HG03342 (cell line): Measurements from ENCODE around the gene ARID1A.
A peak's percentile ranks its signal among the peaks of the same experiment; 100 is the strongest.

ENCODE experiments used
- ATAC-seq: cut with Tn5 transposase; IDR thresholded peaks from one replicate; pipeline ENCODE4 v1.9.1; 2021; ENCODE audit warnings: mild to moderate bottlenecking, moderate library complexity; ENCODE audit not compliant: unreplicated experiment

Gene ARID1A

GRCh38 chr1:26758358-26758757 lies 62.5 kb downstream of the ARID1A start:
- no peak for ATAC-seq

- ATAC-seq: no peak
Observed at GRCh38 chr1:26759531-26759930, 63.7 kb downstream of the ARID1A start.

DNA sequence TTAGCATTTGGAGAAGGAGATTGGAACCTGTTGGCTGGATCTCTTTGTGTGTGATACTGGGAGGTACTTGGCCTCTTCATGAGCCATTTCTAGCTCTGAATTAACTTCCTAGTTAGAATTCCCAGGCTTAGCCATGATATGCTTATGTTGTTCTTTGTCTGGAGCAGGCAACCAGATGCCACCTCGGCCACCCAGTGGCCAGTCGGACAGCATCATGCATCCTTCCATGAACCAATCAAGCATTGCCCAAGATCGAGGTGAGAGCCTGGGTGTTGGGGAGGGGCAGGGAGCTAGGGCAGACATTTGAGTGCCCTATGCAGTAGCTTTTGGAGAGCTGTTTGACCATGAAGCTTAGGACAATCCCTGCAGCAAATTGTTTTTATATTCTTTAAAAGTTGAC lies 65.4 kb downstream of the ARID1A start:
- no peak for ATAC-seq

DNA sequence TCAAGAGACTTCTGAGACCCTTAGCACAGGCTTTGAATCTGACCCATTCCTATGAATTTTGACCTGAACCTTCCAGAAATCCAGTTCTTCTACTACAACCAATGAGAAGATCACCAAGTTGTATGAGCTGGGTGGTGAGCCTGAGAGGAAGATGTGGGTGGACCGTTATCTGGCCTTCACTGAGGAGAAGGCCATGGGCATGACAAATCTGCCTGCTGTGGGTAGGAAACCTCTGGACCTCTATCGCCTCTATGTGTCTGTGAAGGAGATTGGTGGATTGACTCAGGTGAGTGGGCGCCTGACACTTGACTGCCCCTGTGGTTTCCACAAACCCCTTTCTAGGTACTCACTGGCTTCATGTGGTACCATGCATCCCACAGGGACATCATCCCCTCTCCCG lies 71.9 kb downstream of the ARID1A start:
- no peak for ATAC-seq

DNA sequence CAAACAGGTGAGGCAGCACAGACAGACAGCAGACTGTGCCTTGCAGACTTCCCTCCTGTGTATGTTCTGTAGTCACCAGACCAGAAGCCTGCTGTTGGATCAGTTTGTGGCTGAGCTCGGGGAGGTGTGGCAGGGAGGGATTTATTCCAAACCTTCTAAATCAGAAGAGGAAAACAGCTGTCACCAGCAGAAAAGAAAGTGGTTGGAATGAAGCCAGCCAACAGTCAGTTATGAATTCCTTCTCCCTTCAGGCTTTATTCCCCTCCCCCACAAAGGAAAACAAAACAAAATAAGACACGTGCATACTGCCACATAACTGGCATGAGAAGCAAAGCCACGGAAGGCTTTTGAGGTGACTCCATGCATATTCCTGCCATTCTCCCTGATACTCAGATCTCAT lies 72.9 kb downstream of the ARID1A start:
- ATAC-seq: no peak

- ATAC-seq: no peak
Observed at GRCh38 chr1:26771285-26771642, 75.4 kb downstream of the ARID1A start.

- ATAC-seq: no peak
Observed at GRCh38 chr1:26771643-26772321, 76.0 kb downstream of the ARID1A start.

- ATAC-seq: no peak
Observed at GRCh38 chr1:26772687-26773086, 76.9 kb downstream of the ARID1A start.

DNA sequence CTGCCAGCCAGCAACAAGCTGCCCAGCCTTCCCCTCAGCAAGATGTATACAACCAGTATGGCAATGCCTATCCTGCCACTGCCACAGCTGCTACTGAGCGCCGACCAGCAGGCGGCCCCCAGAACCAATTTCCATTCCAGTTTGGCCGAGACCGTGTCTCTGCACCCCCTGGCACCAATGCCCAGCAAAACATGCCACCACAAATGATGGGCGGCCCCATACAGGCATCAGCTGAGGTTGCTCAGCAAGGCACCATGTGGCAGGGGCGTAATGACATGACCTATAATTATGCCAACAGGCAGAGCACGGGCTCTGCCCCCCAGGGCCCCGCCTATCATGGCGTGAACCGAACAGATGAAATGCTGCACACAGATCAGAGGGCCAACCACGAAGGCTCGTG lies 78.6 kb downstream of the ARID1A start:
- no peak for ATAC-seq

GRCh38 chr1:26775666-26776065 lies 79.9 kb downstream of the ARID1A start:
- ATAC-seq: no peak

DNA sequence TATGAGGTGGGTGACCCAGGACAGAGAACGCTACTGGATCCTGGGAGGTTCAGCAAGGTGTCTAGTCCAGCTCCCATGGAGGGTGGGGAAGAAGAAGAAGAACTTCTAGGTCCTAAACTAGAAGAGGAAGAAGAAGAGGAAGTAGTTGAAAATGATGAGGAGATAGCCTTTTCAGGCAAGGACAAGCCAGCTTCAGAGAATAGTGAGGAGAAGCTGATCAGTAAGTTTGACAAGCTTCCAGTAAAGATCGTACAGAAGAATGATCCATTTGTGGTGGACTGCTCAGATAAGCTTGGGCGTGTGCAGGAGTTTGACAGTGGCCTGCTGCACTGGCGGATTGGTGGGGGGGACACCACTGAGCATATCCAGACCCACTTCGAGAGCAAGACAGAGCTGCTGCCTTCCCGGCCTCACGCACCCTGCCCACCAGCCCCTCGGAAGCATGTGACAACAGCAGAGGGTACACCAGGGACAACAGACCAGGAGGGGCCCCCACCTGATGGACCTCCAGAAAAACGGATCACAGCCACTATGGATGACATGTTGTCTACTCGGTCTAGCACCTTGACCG lies 83.4 kb downstream of the ARID1A start:
- ATAC-seq: no peak

DNA sequence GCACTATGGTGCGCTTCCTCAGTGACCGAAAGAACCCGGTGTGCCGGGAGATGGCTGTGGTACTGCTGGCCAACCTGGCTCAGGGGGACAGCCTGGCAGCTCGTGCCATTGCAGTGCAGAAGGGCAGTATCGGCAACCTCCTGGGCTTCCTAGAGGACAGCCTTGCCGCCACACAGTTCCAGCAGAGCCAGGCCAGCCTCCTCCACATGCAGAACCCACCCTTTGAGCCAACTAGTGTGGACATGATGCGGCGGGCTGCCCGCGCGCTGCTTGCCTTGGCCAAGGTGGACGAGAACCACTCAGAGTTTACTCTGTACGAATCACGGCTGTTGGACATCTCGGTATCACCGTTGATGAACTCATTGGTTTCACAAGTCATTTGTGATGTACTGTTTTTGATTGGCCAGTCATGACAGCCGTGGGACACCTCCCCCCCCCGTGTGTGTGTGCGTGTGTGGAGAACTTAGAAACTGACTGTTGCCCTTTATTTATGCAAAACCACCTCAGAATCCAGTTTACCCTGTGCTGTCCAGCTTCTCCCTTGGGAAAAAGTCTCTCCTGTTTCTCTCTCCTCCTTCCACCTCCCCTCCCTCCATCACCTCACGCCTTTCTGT lies 84.6 kb downstream of the ARID1A start:
- no peak for ATAC-seq

DNA sequence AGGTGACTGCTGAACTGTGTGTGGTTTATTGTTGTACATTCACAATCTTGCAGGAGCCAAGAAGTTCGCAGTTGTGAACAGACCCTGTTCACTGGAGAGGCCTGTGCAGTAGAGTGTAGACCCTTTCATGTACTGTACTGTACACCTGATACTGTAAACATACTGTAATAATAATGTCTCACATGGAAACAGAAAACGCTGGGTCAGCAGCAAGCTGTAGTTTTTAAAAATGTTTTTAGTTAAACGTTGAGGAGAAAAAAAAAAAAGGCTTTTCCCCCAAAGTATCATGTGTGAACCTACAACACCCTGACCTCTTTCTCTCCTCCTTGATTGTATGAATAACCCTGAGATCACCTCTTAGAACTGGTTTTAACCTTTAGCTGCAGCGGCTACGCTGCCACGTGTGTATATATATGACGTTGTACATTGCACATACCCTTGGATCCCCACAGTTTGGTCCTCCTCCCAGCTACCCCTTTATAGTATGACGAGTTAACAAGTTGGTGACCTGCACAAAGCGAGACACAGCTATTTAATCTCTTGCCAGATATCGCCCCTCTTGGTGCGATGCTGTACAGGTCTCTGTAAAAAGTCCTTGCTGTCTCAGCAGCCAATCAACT lies 85.5 kb downstream of the ARID1A start:
- no peak for ATAC-seq

DNA sequence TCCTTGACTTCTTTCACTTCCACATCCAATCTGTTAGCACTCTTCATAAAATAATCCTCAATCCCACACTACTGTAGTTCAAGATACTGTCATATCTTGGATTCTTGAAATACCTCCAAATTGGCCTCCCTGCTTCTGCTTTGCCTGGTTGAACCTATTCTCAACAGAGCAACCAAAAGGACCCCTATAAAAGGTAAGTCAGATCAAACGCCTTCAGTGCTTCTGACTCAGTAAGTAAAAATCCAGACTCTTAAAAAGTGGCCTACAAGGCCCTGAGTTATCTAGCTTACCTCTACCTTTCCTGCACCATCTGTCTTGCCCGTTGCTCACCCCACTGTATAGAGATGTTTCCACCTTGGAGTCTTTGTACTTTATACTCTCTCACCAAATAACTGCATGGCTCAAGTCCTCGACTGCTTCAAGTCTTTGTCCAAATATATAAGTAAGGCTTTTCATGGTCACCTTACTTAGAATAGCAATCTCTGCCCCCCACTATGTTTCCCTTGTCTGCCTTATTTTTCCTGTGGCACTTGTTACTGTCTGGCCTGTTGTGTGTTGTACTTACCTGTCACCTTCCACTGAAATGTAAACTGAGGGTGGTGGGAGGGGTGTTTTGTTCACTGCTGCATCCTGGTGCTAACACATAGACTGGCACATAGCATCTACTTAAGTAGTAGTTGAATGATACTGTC lies 86.9 kb downstream of the ARID1A start:
- ATAC-seq: no peak

DNA sequence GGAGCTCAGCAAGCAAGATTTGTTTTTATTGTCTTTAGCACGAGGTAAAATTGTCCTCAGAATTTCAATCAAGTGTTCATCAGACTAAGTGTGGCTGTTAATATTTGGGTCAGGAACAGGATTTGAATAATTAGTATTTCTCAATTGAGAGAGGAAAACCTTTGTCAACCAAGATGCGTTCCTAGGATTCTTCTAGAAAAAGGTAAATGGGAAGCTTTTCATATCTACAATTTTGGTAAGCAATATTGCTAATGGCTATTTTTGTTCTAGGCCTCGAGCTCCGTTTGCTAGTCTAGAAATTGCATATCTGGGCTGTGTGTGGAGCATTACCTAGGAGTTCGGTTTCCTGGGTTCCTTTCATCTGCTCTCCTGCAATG lies 87.8 kb downstream of the ARID1A start:
- ATAC-seq: no peak

GRCh38 chr1:26784023-26784871 lies 88.4 kb downstream of the ARID1A start:
- no peak for ATAC-seq

DNA sequence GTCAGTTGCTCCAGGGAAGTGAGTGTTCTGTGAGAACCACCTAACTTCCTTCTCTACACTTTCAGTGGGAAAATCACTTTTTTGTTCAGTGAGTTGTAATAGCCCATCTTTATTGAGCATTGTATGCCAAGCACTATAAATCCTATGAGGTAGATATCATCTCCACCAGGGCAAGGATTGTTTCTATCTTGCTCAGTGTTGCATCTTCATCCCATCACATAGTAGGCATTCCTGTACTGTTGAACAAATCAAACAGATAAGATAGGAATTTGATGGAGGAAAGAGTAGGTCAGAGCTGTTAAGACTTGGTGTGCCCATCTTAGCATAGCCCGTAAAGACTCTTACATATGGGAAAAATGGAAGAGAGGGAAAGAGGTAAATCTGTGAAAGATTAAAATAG lies 89.1 kb downstream of the ARID1A start:
- no peak for ATAC-seq

DNA sequence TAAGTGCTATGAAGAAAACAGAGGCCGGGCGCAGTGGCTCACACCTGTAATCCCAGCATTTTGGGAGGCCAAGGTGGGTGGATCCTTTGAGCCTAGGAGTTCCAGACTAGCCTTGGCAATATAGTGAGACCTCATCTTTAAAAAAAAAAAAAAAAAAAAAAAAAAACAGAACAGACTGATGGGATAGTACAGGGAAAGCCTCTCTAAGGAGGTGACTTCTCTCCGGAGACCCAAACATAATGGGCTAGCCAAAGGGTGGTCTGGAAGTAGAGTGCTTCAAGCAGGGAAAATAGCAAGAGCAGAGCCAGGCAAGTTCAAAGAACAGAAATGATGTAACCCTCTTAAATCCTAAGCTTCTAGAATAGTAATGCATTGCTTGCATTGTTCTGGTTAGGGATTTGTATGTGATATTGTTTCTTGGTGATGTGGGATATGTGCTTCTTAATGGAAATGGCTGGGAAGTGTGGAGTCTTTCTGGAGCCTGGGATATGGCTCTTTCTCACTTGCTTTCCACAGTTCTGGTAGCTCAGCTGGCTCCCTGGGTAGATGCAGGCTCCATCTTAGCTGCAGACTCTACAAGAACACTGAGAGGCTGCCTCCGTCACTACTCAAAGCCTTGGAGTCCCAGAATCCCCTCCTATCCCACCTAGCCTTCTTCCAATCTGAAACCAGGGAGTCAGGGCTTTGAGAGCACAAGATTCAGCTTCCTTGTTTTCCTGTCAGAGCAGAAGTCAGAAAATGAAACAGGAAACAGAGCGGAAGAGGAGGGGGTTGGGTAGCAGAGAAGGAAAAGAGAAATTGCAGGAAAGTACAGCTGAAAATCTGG lies 90.0 kb downstream of the ARID1A start:
- ATAC-seq: no peak

- ATAC-seq: peak; percentile 25
Observed at GRCh38 chr1:26786437-26787380, 90.9 kb downstream of the ARID1A start.
